ENCODE results near the gene PGLYRP4.

Gene PGLYRP4

DNA sequence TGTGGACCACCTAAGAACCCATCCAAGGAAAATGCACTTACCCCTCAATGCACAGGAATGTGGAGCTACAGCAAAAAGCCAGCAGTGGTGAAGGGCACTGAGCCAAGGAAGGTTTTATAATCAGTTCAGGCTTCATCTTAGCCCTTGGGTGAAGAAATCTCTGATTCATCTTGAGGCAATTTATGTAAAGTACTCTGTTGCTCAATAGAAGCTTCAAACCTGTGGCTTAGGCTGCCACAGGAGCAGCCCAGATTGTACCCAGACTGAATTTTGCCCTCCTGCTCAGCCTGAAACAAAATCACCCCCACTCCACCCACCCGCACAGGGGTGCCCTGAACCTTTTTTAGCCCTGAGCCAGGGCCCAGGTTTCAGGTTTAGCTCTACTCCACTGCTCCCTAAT, 26.9 kb upstream of the PGLYRP4 start, which contains the start of gene S100A12:
Gene S100A12 (minus strand): TSS at position 111 of the 400 bp plus-strand sequence. CDS start 1,029 bp downstream, outside the sequence.
- peak in 1 of 58 donors; percentile 15 for DNase-seq

DNA sequence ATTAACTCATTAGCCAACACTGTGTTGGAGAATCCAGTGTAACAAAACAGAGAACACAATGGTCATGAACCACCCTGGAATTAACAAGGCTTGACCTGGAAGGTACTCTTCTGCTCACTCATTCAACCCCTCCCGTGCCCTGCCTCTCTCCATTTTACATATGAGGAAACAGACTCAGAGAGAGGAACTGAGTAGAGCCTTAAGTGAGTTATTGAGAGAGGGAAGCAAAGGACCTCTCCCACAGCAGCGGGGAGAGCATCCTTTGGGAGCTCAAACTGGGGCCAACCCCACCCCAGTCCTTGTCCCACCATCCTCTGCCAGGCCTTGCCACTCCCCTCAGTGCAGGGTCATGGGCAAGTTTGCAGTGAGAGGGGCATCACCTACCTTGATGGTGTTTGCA, 25.4 kb upstream of the PGLYRP4 start:
- DNase-seq = no peak

- no peak for DNase-seq
Observed at GRCh38 chr1:153372571-153372970, 23.9 kb upstream of the PGLYRP4 start.

- no peak for DNase-seq
Observed at GRCh38 chr1:153371231-153371630, 22.6 kb upstream of the PGLYRP4 start.

GRCh38 chr1:153370146-153370545, 21.5 kb upstream of the PGLYRP4 start:
- DNase-seq = no peak

GRCh38 chr1:153368495-153368894, 19.9 kb upstream of the PGLYRP4 start:
- no peak for DNase-seq

- DNase-seq = no peak
Observed at GRCh38 chr1:153367090-153367489, 18.4 kb upstream of the PGLYRP4 start.

- DNase-seq = no peak
Observed at GRCh38 chr1:153366261-153366660, 17.6 kb upstream of the PGLYRP4 start.

GRCh38 chr1:153365696-153366095, 17.1 kb upstream of the PGLYRP4 start:
- no peak for DNase-seq

DNA sequence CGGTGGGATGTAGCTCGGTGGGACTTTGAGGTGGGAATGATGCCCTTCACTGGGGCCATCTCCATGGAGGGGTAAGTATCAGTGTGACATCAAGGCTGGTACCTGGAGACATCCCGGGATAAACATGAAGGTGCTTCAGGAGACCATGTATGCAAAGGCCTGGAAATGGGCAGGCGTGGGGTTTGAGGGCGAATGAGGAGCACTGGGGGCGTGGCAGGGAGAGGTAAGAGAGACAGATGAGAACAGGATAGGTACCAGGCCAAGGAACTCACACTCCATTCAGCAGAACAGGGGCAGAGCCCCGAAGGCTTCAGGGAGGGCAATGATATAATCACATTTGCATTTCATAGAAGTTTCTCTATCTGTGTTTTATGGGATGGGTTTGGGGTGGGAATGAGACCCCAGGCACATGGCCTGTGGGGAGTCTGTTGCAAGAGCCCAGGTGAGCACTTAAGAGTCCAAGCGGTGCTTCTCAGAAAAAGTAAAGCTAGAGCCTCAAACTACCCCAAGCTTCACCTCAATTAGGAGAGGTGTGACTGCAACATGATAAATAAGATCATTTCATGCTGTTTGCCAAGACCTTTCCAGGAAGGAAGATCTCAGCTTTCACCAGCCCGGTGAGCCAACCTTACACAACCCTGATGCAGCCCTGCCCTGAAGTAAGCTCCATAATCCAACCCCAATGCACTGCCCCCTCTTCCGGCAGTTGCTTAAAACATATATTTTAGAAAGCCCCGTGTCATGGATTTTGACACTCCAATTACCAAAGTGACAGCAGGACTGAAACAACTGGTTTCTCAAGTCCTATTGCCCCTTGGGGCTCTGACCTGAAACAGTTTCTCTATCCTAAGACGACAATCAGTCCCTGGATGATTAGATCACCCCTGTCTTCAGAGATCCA, 16.4 kb upstream of the PGLYRP4 start:
- DNase-seq = no peak

DNA sequence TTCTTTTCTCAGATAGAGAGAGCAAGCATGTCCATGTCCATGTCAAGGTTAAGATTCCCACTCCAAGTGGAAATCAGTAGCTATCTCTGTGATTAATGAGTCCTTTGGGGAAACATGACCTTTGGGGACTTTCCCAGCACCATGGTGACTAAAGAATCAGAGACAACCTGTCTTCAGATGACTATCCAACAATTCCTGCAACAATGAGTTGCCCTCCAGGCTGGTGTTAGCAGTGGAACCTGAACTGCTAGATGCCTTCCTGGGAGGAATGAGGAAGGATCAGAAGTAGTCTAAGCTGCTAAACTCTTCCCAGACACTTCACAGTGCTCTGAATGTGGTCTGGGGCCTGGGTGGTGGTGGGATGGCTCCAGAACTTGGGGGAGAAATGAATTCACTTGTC, 15.5 kb upstream of the PGLYRP4 start:
- no peak for DNase-seq

DNA sequence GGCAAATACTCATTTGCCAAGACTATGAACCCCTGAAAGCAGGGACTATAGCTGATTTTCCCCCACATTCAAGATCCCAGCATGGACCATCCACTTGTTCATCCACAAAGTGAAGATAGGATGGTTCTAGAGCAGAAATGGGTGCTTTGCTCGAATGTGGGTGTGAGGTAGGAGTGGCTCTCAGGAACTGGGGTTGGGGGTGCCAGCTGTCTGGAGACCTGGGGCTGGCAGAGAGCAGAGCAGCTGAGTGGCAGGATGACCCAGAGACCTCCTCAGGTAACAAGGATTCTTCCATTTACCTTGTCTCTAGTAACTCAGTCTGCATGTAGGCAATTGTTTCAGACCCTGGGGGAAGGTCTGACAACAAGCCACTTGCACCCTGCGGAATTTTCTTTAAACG, 15.0 kb upstream of the PGLYRP4 start:
- DNase-seq = no peak

GRCh38 chr1:153362187-153362775, 13.6 kb upstream of the PGLYRP4 start:
- DNase-seq = no peak

GRCh38 chr1:153361480-153362109, 13.0 kb upstream of the PGLYRP4 start:
- DNase-seq = no peak

- no peak for DNase-seq
Observed at GRCh38 chr1:153360592-153361479, 12.2 kb upstream of the PGLYRP4 start.

DNA sequence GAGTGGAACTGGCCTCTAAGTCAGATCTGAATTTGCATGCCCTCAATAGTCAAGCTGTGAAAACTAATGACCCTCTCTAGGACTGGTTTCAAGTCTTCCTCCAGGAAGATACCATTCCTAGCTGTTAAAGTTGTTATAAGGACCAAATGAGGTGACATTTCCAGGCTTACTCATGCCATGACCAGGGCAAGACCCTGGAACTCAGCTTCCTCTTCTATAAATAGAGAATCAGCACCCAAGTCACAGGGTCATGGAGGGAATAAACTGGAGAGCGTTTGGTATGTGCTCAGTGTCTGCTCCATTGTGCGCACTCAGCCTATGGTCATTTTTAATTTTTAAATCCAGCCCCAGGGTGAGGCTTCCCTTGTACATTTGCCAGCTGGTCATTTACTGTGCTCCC, 11.5 kb upstream of the PGLYRP4 start:
- DNase-seq = no peak

- no peak for DNase-seq
Observed at GRCh38 chr1:153359241-153359640, 10.6 kb upstream of the PGLYRP4 start.

- DNase-seq = no peak
Observed at GRCh38 chr1:153358691-153358975, 10.0 kb upstream of the PGLYRP4 start.

DNA sequence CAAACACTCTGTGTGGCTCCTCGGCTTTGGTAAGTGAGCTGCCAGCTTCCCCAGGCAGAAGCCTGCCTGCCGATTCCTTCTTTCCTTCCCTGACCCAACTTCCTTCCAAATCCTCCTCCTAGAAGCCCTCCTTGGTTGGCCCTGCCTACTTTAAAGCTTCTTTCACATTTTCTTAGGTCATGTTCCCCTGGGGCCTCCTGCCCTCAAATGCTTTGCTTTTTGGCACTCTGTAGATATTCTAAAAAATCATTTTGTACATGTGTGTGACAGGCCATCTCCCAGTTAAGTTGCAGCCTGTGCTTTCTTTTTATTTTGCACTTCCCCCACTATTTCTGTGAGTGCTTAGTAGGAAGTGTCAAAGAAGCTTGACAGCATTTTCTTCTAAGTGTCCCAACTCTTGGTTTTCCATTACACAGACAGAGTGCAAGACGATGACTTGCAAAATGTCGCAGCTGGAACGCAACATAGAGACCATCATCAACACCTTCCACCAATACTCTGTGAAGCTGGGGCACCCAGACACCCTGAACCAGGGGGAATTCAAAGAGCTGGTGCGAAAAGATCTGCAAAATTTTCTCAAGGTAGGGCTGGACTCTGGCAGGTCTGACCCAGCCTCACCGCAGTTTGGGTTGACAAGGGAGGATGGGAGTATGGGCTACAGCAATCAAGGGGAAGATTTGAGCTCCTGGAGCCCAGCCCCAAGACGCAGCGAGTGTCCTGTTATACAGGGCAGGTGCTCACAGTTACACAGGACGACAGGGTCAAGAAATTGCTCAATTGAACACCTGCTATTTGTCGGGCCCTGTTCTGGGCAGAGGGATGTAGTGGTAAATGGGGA, 9.4 kb upstream of the PGLYRP4 start, which contains the start of gene S100A9:
Gene S100A9 (plus strand): TSS at position 2 of the 838 bp plus-strand sequence. CDS start 430 bp downstream, at position 432.
- DNase-seq = no peak

Data from anterior cingulate cortex (tissue), 58 donors.